ENCODE data around the gene SMIM28. TPM values are rescaled to one million over a fixed set of nuclear protein-coding genes. Genes with fewer than 3 reads are reported as not detected.

SMIM28 gene
- total and polyA plus RNA-seq, 9 of the 15 experiments (the other 6 are each of a cell fraction or from before 2014, with no cell fraction given): not detected

GRCh38 chr6:138372711-138373463, 4.8 kb upstream of the SMIM28 start:
- Histone ChIP-seq H2AFZ (ENCODE audit: low read depth, low read length) (no peak overlapping the region), H3K79me2 (ENCODE audit: control insufficient read depth, insufficient read depth, low read length) (no peaks in the 10 kb centered on the region), H3K4me3 (no peak overlapping the region), H4K20me1 (replicated peaks; ENCODE audit: control insufficient read depth, insufficient read depth, low read length) (no peaks in the 10 kb centered on the region), H3K36me3 (ENCODE audit: control insufficient read depth, insufficient read depth, low read length) (no peaks in the 10 kb centered on the region), H3K4me1 (replicated peaks in 1 of 2; ENCODE audit: control insufficient read depth in 2 of 2, insufficient read depth in 2 of 2, low read length in 2 of 2) (peaks cover 4 to 20% of the 10 kb centered on the region in 2 experiments), H3K9me3 (replicated peaks; ENCODE audit: control insufficient read depth, insufficient read depth, low read depth, low read length) (no peaks in the 10 kb centered on the region), H3K4me2 (ENCODE audit: insufficient read depth, low read length) (no peak overlapping the region), H3K9me1 (ENCODE audit: control insufficient read depth, insufficient read depth, low read length) (no peaks in the 10 kb centered on the region), H3K9ac (ENCODE audit: insufficient read depth in 1 of 2, low read depth in 2 of 2, low read length in 2 of 2) (no peak overlapping the region), H3K27me3 (ENCODE audit: control insufficient read depth in 2 of 2, insufficient read depth in 2 of 2, low read length in 2 of 2) (peaks cover 2 to 3% of the 10 kb centered on the region in 2 experiments; a peak in 4 of 5 replicates), H3K27ac (ENCODE audit: extremely low read depth, low read depth, low read length) (no peak overlapping the region)
- no TSS peak for BruUV-seq (replicated peaks)
- CTCF ChIA-PET (ENCODE audit: low intra/inter-chr PET ratio): no interaction called here
- ATAC-seq (no peak), DNase-seq (ENCODE audit: extremely low read depth in 1 of 4, low spot score in 3 of 4) (peak in 1 of 4 experiments; percentile 17), FAIRE-seq (no peak)
- POLR2A ChIA-PET: no interaction called here
- in situ Hi-C loops (cut with MboI): no loop called here
- intact Hi-C loops (cut with micrococcal nuclease): no loop called here
- no peak for TF ChIP-seq POLR2A (conservative IDR thresholded peaks at IDR 0.05)
- peak; percentile 60; the same call in 1 of the 2 replicates for TF ChIP-seq ZNF121 (CRISPR knock-in tag; conservative IDR thresholded peaks at IDR 0.05)
- no peak for TF ChIP-seq PURB (CRISPR knock-in tag; IDR thresholded peaks at IDR 0.05; ENCODE audit: low read depth)
- peak; percentile 76 for TF ChIP-seq RBM25 (IDR thresholded peaks at IDR 0.05; ENCODE audit: low read depth, low read length, severe bottlenecking)
- TF ChIP-seq ZNF318 (IDR thresholded peaks at IDR 0.05; ENCODE audit: borderline replicate concordance in 1 of 2, low read depth in 1 of 2): no peak
